Gastrocnemius medialis (tissue), 4 donors: ENCODE measurements around the gene ODF2. TPM values are rescaled to one million over a fixed set of nuclear protein-coding genes. Genes with fewer than 3 reads are reported as not detected.
"Not testable (repeated sequence)": the region's sequence is repeated elsewhere in the genome, so short reads cannot be mapped to it uniquely, and the experiment has no call there.

Experiments used
- ATAC-seq, 2 donors: fragments of 150-250 bp; one replicate each; pipeline ENCODE4 v1.9.1; 2016
- DNase-seq, 2 donors: peaks; one replicate each; pipeline ENCODE4 v3.0.0-alpha.2; 2019
- H3K27ac ChIP-seq, 4 donors: fragments of 200-600 bp; sonication (generic); 1 replicate in 1 of 4; 2 replicates in 3 of 4; pipeline ENCODE4 v1.5.1; 2016 to 2018; ENCODE audit warnings: mild to moderate bottlenecking in 2 of 4, moderate library complexity in 1 of 4
- H3K27me3 ChIP-seq, 3 donors: fragments of 200-600 bp; sonication (generic) in 2 of 3; 1 replicate in 1 of 3; 2 replicates in 2 of 3; pipeline versions ENCODE4 v1.5.1 to v1.6.0; 2016 to 2019; ENCODE audit warnings: mild to moderate bottlenecking in 1 of 3, moderate library complexity in 1 of 3
- H3K36me3 ChIP-seq, 2 donors: fragments of 200-600 bp; sonication (generic) in 1 of 2; one replicate each; pipeline ENCODE4 v1.5.1; 2017 to 2018
- H3K4me1 ChIP-seq, 2 donors: fragments of 200-600 bp; sonication (generic) in 1 of 2; one replicate each; pipeline ENCODE4 v1.5.1; 2016 to 2017; ENCODE audit warnings: mild to moderate bottlenecking in 2 of 2
- H3K4me3 ChIP-seq, 4 donors: fragments of 200-600 bp; sonication (generic) in 3 of 4; 1 replicate in 1 of 4; 2 replicates in 3 of 4; pipeline ENCODE4 v1.5.1; 2016 to 2019; ENCODE audit warnings: mild to moderate bottlenecking in 2 of 4
- H3K9me3 ChIP-seq, 3 donors: fragments of 200-600 bp; sonication (generic) in 2 of 3; 1 replicate in 1 of 3; 2 replicates in 2 of 3; pipeline ENCODE4 v1.5.1; 2016 to 2019
- POLR2A ChIP-seq, 2 donors: fragments of 450-650 bp; IDR thresholded peaks; one replicate each; pipeline ENCODE4 v1.6.1; 2017; ENCODE audit warnings: antibody characterized with exemption in 2 of 2, mild to moderate bottlenecking in 2 of 2, moderate library complexity in 2 of 2
- in situ Hi-C, 4 donors: fragments of 200-750 bp; cut with MboI; loops; one replicate each; pipeline versions ENCODE4 v1.15.0 to v1.8.0; 2017; ENCODE audit warnings: low sequenced_read_pairs in 4 of 4
- intact Hi-C: fragments of 100-400 bp; cut with DNase I; formaldehyde crosslinking; loops from one replicate; pipeline ENCODE4 v1.15.1; 2023; ENCODE audit warnings: low total_unique reads
- total RNA-seq, 4 donors: library from RNA; depleted of rRNA; stranded (reverse); fragments of >200 nt; gene quantifications; one replicate each; pipeline versions ENCODE4 v1.1.0 to v1.2.3, GENCODE V29; 2016
- TF ChIP-seq, protein P1 (sequence below), 5 experiments: fragments of 450-650 bp in 3 of 5; fragments of 200-600 bp in 2 of 5; sonication (generic) in 2 of 5; IDR thresholded peaks in 4 of 5; conservative IDR thresholded peaks in 1 of 5; 1 replicate in 4 of 5; 2 replicates in 1 of 5; pipeline ENCODE4 v1.5.1; 2016 to 2019; ENCODE audit warnings: antibody characterized with exemption in 5 of 5, mild to moderate bottlenecking in 3 of 5, moderate library complexity in 3 of 5

Gene ODF2
- total RNA-seq, 4 donors from 2014 or later, result 8.5 to 11.0 (median 9.9) TPM

DNA sequence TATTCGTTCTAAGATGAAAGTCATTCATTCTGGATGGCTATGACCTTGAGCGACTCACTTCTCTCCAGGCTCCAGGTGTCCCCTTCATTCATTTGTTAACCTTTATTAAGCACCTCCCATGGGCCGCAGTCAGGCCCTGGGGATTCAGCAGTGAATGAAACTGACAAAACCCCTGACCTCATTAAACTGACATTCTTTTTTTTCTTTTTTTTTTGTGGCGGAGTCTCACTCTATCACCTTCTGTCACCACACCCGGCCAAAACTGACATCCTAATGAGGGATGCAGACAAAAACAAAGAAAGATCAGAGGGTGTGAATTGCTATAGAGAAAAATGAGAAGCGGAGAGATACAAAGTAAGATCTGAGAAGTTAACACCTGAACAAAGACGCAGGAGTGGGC lies 16.5 kb upstream of the ODF2 start:
- in situ Hi-C loops, result no loop called here
- Histone ChIP-seq H3K4me1 (no peaks in the 10 kb centered on the region), H3K9me3 (no peaks in the 10 kb centered on the region), H3K36me3 (no peaks in the 10 kb centered on the region), H3K27me3 (no peaks in the 10 kb centered on the region), H3K27ac (no peak overlapping the region), H3K4me3 (no peak overlapping the region)
- TF ChIP-seq, protein P1, sequence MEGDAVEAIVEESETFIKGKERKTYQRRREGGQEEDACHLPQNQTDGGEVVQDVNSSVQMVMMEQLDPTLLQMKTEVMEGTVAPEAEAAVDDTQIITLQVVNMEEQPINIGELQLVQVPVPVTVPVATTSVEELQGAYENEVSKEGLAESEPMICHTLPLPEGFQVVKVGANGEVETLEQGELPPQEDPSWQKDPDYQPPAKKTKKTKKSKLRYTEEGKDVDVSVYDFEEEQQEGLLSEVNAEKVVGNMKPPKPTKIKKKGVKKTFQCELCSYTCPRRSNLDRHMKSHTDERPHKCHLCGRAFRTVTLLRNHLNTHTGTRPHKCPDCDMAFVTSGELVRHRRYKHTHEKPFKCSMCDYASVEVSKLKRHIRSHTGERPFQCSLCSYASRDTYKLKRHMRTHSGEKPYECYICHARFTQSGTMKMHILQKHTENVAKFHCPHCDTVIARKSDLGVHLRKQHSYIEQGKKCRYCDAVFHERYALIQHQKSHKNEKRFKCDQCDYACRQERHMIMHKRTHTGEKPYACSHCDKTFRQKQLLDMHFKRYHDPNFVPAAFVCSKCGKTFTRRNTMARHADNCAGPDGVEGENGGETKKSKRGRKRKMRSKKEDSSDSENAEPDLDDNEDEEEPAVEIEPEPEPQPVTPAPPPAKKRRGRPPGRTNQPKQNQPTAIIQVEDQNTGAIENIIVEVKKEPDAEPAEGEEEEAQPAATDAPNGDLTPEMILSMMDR (IDR thresholded peaks at IDR 0.05 in 4 of 5, conservative IDR thresholded peaks at IDR 0.05 in 1 of 5), result no peak
- TF ChIP-seq POLR2A (IDR thresholded peaks at IDR 0.05), result no peak
- ATAC-seq (no peak), DNase-seq (no peak)
- intact Hi-C loops, result no loop called here

DNA sequence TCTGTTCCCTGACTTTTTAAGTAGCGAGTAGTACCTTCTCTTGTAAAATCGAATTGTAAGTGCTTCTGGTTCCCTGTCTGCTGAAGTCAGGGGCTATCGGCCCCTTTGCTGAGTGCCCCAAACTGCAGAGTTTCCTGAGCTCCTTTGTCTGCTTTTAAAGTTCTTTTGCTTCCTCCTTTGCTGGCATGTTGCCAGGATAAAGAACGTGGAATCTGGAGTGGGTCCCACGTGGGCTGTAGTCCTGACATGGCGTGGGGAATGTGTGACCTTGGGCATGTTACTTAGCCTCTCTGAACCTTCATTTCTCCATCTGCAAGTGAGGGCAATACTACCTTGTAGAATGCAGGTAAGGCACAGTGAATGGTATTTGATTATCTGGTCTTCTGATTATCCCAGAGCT lies 13.7 kb upstream of the ODF2 start:
- ATAC-seq (no peak), DNase-seq (no peak)
- Histone ChIP-seq H3K27ac (no peak overlapping the region), H3K4me3 (no peak overlapping the region), H3K36me3 (no peaks in the 10 kb centered on the region), H3K27me3 (no peaks in the 10 kb centered on the region), H3K4me1 (no peaks in the 10 kb centered on the region), H3K9me3 (no peaks in the 10 kb centered on the region)
- intact Hi-C loops (no loop called here), in situ Hi-C loops (no loop called here)
- TF ChIP-seq, protein P1 (IDR thresholded peaks at IDR 0.05 in 4 of 5, conservative IDR thresholded peaks at IDR 0.05 in 1 of 5), result no peak
- no peak for TF ChIP-seq POLR2A (IDR thresholded peaks at IDR 0.05)

DNA sequence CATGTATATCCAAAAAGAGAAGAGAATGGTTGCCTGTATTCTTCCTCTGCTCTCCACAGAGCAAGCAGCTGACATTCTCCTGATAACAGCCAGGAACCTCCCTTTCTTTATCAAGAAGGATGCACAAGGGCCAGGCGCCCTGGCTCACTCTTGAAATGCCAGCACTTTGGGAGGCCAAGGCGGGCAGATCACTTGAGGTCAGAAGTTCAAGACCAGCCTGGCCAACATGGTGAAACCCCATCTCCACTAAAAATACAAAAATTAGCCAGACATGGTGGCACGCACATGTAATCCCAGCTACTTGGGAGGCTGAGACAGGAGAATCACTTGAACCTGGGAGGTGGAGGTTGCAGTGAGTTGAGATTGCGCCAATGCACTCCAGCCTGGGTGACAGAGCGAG lies 9.3 kb upstream of the ODF2 start:
- H3K9me3 ChIP-seq, in situ Hi-C loops, H3K4me1 ChIP-seq, H3K27me3 ChIP-seq, ATAC-seq, DNase-seq, H3K27ac ChIP-seq, intact Hi-C loops, H3K4me3 ChIP-seq, H3K36me3 ChIP-seq: not testable (repeated sequence)

DNA sequence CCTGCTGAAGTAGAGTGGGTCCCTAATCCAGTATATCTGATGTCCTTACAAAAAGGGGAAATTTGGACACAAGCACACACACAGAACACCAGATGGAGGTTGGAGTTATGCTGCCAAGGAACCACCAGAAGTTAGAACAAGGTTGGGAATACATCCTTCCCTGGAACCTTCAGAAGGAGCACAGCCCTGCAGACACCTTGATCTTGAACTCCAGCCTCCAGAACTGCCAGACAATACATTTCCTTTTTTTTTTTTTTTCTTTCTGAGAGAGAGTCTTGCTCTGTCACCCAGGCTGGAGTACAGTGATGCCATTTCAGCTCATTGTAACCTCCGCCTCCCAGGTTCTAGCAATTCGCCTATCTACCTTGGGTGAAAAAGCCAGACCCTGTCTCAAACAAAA lies 7.1 kb upstream of the ODF2 start:
- no peaks in the 10 kb centered on the region for H3K4me1 ChIP-seq
- H3K27me3 ChIP-seq, result no peaks in the 10 kb centered on the region
- H3K27ac ChIP-seq, result no peak overlapping the region
- ATAC-seq (no peak), DNase-seq (no peak)
- no peaks in the 10 kb centered on the region for H3K36me3 ChIP-seq
- no peak overlapping the region for H3K4me3 ChIP-seq
- H3K9me3 ChIP-seq, result no peaks in the 10 kb centered on the region
- in situ Hi-C loops, result no loop called here
- TF ChIP-seq POLR2A (IDR thresholded peaks at IDR 0.05), result no peak
- intact Hi-C loops, result no loop called here

DNA sequence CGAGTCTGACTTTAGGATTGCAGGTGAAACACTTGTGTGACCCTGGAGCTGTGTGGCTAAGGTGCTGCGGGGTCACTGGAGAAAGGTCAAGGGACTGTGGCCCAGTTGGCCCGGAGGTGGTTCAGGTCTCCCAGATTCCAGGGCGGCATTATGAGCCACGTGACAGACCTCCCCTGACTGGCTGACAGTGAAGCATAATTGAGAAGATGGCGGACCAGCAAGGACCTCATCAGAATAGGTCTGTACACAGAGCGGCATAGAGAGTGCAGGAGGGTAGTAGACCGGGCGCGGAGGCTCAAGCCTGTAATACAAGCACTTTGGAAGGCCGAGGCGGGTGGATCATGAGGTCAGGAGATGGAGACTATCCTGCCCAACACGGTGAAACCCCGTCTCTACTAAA lies 815 bp upstream of the ODF2 start:
- Histone ChIP-seq H3K4me1 (peaks cover 0 to 10% of the 10 kb centered on the region in 2 donors), H3K36me3 (peaks cover 0 to 4% of the 10 kb centered on the region in 2 donors), H3K4me3 (no peak overlapping the region), H3K27ac (no peak overlapping the region), H3K27me3 (peaks cover 6 to 15% (median 13%) of the 10 kb centered on the region in 3 donors), H3K9me3 (no peaks in the 10 kb centered on the region)
- intact Hi-C loops, result loop anchor here (5.0 kb wide), 1 partner anchor 83 kb away; the partner anchor contains the start of gene URM1
- DNase-seq, result no peak
- in situ Hi-C loops, result no loop called here
- TF ChIP-seq POLR2A (IDR thresholded peaks at IDR 0.05), result no peak
- TF ChIP-seq, protein P1 (IDR thresholded peaks at IDR 0.05 in 4 of 5, conservative IDR thresholded peaks at IDR 0.05 in 1 of 5), result no peak
- ATAC-seq, result no peak

DNA sequence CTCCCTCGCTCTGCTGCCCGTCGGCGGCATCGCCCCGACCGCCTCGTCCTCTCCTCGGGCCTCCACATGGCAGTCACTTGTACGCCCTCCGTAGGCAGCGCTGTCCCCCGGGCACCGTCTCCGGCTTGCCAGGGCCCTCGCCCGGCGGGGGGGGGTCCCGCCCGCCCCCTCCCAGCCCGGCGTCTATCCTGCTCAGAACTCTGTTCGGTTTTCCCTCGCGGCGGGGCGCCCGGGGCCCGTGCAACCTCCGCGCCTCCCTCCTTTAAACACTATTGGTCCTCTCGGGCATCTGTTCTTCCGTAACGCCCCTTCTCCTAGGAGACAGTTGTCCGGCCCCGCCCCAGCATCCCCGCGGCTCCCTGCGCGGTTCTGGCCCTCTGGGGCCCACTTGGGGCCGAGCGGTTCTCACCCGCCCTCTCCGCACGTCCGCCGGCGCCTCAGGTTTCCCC lies 831 bp downstream of the ODF2 start:
- H3K9me3 ChIP-seq, result no peaks in the 10 kb centered on the region
- peaks cover 0 to 13% of the 10 kb centered on the region in 2 donors for H3K36me3 ChIP-seq
- peak overlapping the region; percentile 58 to 80 (median 73) for H3K27ac ChIP-seq
- H3K27me3 ChIP-seq, result peaks cover 6 to 15% (median 13%) of the 10 kb centered on the region in 3 donors
- DNase-seq, result peak; percentile 24 to 43
- TF ChIP-seq, protein P1 (IDR thresholded peaks at IDR 0.05 in 4 of 5, conservative IDR thresholded peaks at IDR 0.05 in 1 of 5), result no peak
- no peak for TF ChIP-seq POLR2A (IDR thresholded peaks at IDR 0.05)
- H3K4me1 ChIP-seq, result peaks cover 0 to 10% of the 10 kb centered on the region in 2 donors
- peak; percentile 48 to 57 for ATAC-seq
- peak overlapping the region; percentile 69 to 97 (median 76) for H3K4me3 ChIP-seq
- intact Hi-C loops, result loop anchor here (1.0 to 5.0 kb wide), 4 partner anchors 18 to 134 kb away; partner anchors contain the start of genes COQ4, GLE1, TRUB2 and URM1
- in situ Hi-C loops, result no loop called here
